ENCODE results near the gene SCT. TPM values are rescaled to one million over a fixed set of nuclear protein-coding genes. Genes with fewer than 3 reads are reported as not detected.
A peak's percentile ranks its signal among the peaks of the same experiment; 100 is the strongest.

The SCT gene
- total RNA-seq, 1 donor from 2014 or later = not detected

DNA sequence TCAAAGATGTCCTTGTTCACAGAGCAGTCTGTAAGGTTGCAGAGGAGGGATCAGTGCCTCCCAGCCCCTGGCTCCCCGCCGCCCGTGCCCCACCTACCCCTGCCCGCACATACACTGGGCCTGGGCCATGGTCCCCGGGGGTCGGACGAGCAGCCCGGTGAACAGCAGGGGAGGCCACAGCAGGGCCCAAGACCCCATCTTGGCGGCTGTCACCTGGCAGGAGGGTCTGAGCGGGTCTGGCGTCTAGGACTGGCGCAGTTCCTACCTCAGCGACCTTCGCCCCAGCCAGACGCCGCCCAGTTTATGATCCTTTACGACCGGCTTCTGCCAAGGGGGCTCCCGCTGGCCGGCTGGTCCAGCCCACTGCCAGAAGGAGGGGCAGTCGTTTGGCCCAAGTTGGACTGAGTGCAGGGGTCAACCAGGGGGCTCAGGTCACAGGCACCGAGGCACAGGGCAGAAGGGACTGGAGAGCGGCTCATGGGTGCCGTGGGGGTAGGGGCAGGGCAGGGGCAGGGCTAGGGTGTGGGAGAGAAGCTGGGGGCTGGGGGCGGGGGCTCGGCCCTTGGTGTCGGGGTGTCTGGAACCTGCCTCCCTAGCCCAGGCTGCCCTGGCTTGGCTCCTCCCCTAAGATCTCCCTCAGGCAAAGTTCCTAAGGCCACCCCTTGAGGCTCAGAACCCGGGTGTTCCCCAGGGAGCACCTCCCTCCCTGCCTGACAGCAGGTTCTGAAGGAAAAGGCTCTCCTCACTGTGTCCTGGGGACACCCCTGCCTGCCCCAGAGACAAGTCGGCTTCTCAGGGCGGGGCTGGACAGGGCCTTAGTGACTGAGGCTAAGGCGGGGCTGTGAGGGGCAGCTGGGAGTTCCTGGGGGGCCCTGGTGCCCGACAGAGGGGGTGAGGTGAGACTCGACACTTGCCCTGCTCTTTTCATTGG is 2.0 kb downstream of the SCT start, which contains the start of gene CDHR5:
Gene CDHR5 (minus strand): TSS at position 251 of the 931 bp plus-strand sequence. CDS start 53 bp downstream, at position 198.
- intact Hi-C loops (cut with DNase I) = no loop called here
- no peak for DNase-seq (ENCODE audit: low spot score)

DNA sequence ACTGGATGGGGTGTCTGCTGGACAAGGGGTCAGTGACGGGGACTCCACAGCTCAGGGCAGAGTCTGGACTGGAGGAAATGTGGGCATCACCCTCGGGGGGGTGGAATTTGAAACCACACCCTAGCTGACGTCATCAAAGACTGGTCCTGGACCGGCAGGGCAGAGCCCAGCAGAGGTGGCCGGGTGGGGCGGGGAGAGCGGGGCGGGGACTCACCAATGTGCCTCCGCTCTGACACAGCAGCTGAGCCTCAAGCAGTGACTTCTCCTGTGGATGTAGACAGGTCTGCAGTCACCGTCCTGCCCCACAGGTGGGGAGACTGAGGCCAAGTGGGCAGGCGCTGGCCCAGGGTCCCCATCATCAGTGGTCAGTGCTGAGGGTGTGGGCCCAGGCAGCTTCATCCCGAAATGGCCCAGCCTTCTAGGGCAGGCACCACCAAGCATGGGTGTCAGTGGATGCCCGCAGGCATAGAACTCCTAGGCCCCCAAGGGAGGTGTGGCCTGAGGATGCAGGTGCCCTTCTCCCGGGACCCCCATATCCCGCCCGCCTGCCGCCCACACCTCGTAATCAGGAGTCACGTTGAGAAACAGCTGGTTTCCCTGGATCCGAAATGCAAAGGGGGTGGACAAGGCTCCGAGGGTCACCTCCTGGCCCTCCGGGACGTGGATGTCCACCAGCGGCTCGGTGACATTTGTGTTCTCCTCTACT is 2.8 kb downstream of the SCT start:
- no peak for DNase-seq (ENCODE audit: low spot score)
- intact Hi-C loops (cut with DNase I) = no loop called here

DNA sequence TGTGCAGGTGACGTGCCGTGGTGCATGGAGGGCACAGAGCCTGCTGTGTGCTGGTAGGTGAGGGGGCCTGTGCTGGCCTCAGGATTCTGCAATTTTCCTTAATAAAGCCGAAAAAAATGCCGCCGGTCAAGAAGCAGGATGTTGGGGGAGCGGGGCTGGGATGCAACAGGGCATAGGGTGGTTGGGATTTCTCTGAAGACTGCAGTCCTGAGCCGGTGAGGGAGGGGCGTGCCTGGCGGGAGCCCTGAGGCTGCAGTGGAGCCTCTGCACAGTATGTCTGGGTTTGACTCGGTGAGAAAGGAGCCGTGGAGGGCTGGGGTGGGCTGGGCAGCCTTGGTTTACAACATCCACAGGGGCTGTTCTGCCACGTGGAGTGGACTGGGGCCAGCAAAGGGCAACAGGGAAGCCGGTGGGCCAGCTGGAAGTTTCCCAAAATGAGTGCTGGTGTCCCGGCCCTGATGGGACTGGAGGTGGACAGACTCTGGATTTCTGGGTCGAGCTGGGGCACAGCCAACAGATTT is 3.6 kb downstream of the SCT start:
- DNase-seq (ENCODE audit: low spot score) = no peak
- intact Hi-C loops (cut with DNase I) = no loop called here

DNA sequence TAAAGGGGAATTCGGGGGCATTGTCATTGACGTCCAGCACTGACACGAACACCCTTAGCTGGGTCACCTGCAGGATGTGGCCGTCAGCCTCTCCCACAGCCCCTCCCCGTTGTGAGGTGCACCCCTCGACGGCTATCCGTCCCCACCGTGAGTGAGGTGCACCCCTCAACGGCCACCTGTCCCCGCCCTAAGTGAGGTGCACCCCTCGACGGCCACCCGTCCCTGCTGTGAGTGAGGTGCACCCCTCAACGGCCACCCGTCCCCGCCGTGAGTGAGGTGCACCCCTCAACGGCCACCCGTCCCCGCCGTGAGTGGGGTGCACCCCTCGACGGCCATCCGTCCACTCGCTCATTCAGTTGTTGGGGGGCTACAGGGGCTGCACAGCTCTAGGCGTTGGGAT is 5.1 kb downstream of the SCT start:
- no peak for DNase-seq (ENCODE audit: low spot score)
- intact Hi-C loops (cut with DNase I) = no loop called here

DNA sequence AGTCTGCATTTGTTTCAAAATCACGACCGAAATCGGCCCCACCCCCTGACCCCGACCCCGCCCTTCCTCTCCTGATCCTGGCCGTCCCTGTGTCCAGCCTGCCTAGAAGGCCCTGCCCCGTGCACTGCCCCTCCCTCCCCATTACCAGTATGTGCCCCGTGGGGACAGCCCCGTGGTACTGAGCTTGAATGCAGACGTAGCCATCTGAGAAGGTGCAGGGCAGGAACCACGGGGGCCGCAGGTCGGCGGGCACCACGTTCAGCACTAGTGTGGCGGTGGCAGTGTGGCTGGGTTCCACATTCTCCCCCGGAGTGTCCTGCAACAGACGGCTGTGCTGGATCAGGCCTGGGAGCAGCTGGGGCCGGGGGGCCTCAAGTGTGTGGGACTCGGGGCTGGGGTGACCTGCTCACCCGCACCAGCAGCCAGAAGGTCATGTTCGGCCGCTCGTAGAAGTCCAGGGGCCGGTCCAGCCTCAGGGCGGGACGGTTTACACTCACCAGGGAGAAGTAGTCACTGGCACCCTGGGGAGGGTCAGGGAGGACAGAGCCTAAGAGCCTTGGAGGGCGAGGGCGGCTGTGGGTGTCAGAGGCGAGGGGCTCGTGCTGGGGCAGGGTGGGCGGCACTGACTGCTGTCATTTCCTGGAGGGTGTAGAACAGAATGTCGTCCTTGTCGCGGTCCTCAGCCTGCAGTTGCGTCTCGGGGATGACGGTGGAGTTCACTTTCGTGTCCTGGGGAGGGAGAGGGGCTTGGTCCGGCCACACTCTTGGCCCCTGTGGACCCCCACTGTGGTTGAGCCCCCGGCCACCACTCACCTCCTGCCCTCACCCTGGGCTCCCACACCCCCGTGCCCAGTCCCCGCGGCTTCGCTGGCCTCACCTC is 5.8 kb downstream of the SCT start:
- no peak for DNase-seq (ENCODE audit: low spot score)
- intact Hi-C loops (cut with DNase I) = no loop called here

DNA sequence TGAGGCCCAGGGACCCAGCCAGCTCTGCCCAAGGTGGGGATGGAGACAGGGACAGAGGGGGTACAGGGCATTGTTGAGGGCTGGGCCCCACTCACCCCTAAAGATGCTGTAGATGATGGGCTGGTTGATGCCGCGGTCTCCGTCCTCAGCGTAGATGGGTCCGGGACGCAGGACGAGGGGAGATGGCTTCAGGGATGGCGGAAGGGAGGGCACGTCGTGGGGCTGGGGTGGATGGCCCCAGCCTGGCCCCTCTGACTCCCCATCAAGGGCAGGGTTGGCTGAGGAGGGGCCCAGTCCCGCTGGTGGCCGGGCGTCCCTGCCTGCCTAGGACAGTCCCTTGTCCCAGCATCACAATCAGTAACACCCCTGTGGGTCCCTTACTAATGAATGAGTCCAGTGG is 6.8 kb downstream of the SCT start:
- intact Hi-C loops (cut with DNase I) = no loop called here
- DNase-seq (ENCODE audit: low spot score) = no peak

DNA sequence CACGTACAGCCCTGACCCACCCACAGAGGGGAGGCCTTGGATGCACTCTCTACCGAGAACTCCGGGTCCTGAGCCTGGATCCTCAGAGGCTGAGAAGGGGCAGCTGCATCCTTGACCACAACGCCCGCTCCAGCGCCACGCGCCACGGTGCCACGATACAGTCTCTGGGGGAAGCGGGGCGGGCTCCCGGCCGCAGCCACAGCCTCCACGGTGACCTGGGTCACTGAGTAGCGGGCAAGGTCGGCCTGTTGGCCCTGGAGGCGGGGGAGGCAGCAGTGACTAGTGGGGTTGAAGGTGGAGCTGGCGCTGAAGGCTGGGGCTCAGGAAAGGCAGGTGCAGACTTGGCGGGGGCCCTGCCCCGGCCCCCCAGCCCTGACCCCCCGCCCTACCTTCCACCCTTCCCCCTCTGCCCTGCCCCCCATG is 7.3 kb downstream of the SCT start:
- DNase-seq (ENCODE audit: low spot score) = no peak
- intact Hi-C loops (cut with DNase I) = loop anchor here (5.0 kb wide), 1 partner anchor 42 kb away; the partner anchor contains the start of gene PHRF1

DNA sequence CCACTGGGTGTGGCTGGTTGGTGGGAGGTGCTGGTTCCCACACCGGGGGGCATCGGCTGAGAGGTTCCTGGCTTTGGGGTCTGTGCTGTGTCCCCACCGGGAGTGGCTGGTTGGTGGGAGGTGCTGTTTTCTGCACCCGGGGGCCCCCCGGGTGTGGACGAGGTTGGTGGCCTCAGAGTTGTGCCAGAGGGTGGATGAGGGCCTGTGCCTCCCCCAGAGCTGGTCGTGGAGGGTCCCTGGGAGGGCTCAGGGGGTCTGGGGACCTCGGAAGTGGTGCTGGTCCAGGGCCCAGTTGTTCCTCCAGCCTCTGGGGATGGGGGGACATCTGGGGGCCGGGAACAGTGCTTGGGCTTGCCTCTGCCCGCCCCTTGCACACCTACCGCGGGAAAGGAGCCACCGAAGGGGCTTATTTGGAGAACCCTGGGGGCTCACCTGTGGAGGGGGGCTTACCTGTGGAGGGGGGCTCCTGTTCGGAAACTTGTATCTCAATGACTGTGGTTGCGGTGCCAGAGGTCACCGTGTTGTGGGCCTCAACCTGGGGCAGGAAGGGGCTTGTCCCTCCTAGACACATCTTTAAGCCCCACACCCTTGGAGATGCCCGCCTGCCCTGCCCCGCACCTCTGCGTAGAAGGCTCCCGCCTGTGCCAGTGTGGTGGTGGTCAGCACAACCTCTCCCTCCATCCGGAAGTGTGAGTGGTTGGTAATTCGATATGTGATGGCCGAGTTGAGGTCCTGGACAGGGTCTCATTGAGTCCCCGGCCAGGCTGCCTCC is 7.9 kb downstream of the SCT start:
- DNase-seq (ENCODE audit: low spot score) = no peak
- intact Hi-C loops (cut with DNase I) = loop anchor here (5.0 kb wide), 1 partner anchor 42 kb away; the partner anchor contains the start of gene PHRF1

DNA sequence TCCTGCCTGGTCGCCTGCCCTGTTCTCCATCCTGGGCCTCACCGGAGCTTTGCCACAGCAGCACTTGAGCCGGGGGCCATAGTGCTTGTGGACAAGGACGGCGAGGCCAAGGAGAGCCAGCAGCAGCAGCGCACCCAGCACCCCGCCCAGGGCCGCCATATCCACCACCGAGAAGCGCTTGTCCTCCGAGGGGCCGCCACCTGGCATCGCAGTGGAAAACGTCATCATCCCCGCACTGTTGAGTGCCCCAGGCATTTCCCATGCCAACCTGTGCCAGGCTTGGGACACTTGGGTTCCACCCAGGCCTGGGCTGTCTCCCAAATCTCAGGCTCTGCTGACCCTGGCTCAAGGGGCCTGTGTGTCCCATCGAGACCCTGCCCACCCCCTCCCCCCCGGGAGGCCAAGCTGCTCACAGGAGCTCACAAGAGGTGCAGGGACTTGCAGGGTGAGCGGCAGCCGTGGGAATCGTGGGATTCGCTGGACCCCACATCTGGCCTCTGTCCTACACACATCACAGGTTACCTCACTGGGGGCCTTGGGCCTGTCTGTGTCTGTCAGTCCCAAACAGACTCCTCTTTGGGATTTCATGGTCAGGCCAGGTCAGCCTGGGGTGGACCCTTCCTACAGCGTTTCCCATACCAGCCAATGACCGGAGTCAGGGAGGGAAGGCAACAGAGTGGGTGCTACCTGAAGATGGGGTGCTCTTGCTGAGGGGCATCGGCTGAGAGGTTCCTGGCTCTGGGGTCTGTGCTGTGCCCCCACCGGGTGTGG is 8.9 kb downstream of the SCT start:
- no peak for DNase-seq (ENCODE audit: low spot score)
- intact Hi-C loops (cut with DNase I) = loop anchor here (5.0 kb wide), 1 partner anchor 41 kb away; the partner anchor contains the start of gene PHRF1

DNA sequence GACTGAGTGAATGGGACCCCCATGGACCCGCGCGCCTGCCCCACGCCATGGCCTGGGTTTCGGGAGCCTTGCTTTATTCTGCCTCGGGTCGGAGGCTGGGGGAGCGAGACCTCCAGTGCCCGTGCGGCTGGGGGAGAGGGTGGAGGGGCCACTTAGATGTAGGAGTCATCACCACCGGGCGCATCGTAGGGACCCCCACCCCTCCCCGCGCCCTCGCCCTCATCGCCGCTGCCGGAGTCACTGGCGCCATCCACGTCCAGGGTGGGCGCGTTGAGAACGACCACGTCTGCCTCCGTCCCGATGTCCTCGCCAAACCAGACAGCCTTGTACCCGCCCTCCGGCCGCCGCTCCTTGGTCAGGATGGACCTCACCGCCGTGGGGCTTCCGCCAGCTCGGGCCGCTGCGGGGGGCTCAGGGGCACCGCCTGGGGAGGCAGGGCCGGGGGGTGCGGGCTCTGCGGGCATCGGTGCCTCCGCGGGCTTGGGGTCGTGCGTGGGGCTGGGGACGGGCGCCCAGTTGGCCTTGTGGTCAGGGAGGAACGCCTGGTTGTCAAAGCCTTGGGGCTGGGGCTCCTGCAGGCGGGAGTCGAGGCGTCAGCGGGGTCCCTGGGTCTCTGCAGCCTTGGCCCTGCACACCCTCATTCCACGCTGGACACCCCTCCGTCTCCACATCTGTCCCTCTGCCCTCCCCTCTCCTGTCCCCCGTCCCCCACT is 9.6 kb downstream of the SCT start:
- intact Hi-C loops (cut with DNase I) = loop anchor here (5.0 kb wide), 1 partner anchor 40 kb away; the partner anchor contains the start of gene PHRF1

DNA sequence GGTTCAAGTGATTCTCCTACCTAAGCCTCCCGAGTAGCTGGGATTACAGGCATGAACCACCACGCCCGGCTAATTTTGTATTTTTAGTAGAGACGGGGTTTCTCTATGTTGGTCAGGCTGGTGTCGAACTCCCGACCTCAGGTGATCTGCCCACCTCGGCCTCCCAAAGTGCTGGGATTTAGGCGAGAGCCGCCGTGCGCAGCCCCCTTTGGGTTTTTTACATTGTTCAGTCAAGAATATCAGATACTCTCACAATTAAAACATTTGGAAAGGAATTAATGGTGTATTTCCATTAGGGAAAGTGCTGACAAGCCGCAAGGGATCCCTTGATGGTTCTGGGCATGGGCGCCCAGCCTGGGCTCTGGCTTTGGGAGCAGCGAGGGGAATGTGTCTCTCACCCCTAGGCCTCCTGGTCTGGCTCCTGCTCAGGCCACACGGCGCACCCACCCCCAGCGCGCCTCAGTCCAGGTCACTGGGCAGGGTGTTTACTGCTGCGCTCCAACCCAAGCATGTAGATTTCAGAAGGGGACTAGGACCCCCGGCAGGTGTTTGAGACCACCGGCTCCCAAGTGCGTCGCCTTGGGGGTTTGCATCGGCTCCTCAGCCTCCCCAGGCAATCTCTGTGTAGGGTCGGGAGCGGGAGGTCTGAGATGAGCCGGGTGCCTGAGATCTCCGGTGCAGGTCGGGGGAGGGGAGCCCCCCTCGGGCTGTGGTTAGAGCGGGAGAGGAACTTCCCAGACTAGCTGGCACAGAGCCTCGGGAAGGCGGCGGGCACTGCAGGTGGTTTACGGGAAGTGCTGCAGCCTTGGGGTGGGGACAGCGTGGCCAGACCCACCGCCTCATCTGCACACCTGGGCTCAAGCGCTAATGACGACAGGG is 10.4 kb downstream of the SCT start:
- DNase-seq (ENCODE audit: low spot score) = no peak
- intact Hi-C loops (cut with DNase I) = loop anchor here (5.0 kb wide), 1 partner anchor 39 kb away; the partner anchor contains the start of gene PHRF1

More for the DNA sequence above, 9.6 kb downstream of the SCT start:
- no peak for DNase-seq (ENCODE audit: low spot score)

DNA sequence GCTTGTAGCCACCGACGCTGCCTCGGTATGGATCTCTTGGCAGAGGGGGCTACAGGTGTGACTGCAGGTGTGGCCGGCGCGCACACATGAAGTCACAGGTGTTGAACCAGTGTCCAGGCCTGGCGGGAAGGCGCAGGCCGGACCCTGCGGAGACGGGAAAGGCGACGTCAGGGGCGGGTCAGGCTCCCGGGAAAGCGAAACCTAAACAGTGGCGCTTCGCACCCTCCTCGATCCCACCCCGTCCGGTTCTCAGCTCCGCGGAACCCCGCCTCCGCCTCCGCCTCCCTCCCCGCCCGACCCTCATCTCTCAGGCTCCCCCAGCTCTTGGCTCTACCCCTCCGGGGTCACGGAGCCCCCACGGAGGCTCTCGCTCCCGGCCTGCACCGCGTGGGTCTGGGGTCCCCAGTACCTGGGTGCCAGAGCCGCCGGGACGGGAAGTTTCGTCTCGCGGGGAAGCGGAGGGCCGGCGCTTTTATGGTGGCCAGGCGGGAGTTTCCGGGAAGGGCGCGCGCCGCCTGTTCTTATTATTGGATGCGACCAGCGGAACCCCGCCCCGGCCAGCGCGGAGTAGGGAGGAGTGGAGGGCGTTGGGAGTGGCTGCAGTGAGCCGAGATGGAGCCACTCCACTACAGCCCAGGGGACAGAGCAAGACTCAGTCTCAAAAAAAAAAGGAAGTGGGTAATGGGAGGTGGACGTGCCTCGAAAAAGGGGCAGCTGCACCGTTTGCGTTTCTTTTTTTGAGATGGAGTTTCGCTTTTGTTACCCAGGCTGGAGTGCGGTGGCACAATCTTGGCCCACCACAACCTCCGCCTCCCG is 11.3 kb downstream of the SCT start, which contains the start of gene IRF7:
Gene IRF7 (minus strand): TSS at position 447 of the 816 bp plus-strand sequence. CDS start 586 bp downstream, outside the sequence.
- DNase-seq (ENCODE audit: low spot score) = peak; percentile 98
- intact Hi-C loops (cut with DNase I) = loop anchor here (5.0 kb wide), 1 partner anchor 38 kb away; the partner anchor contains the start of gene PHRF1

DNA sequence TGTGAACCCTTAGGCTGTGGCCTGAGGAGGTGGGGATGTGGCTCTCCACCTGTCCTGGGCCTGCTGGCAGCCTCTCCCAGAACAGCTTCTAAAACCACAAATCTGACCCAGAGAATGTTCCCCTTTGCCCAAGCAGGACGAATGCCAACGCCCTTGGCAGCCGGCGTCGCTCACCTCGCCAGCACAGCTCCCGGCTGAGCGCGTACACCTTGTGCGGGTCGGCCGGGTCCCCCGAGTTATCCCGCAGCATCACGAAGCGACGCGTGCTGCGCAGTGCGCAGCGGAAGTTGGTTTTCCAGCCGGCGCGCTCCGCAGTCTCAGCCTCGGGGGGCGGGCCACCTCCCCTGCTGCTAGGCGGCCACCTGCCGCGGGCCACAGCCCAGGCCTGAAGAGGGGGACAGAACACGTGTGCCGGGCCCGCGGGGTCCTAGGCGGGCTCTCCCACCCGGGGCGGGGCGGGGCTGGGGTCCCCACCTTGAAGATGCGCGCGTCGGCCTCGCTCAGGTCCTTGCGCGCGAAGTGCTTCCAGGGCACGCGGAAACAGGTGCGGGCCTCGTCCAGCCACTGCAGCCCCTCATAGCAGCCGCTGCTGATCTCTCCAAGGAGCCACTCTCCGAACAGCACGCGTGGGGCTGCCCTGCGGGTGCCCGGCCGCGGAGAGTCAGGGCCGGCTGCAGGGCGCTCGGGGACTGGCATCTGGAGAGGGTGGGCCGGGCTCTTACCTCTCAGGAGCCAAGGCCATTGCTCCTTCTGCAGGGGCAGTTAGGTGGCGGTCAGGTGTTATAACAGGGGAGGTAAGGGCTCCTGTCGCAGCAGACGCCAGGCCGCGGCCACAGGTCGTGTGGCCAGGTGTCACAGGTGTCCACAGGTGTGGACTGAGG is 12.1 kb downstream of the SCT start:
- intact Hi-C loops (cut with DNase I) = loop anchor here (5.0 kb wide), 1 partner anchor 38 kb away; the partner anchor contains the start of gene PHRF1
- no peak for DNase-seq (ENCODE audit: low spot score)

DNA sequence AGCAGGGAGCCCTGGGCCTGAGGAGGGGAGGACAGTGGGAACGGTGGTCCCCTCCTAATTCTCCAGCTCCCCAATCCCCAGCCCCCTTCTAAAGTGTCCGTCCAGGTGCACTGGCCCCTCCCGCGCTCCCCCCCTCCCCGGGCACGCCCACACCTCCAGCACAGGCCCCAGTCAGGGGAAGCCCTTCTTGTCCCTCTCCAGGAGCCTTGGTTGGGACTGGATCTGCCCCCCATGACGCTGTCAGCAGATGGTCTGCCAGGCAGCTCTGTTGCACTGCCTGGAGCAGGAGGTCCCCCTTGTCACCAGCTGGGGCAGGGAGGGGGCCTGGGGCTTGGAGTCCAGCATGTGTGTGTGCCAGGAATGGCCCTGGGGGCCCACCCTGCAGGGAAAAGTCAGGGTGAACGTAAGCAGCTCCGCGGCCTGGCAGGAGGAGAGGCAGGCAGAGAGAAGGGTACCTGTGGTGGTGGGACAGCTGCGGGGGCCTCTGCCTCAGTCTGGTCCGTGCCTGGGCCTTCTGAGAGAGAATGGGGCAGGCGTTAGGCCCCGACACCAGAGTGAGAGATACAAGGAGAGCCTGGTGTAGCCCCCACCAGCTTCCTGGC is 12.9 kb downstream of the SCT start:
- no peak for DNase-seq (ENCODE audit: low spot score)
- intact Hi-C loops (cut with DNase I) = no loop called here
